H1 (cell line): ENCODE data around the gene FLRT1. TPM values are rescaled to one million over a fixed set of nuclear protein-coding genes. Genes with fewer than 3 reads are reported as not detected.

ENCODE experiments used
- CTCF ChIA-PET: fragments of 300-600 bp; sonication (Branson Sonifier 250); formaldehyde crosslinking; loops from one replicate; lab custom pipeline; 2021; ENCODE audit not compliant: partially characterized antibody; lab: Charles Lee
- POLR2A ChIA-PET: fragments of 300-600 bp; sonication (Branson Sonifier 250); formaldehyde crosslinking; loops from one replicate; lab custom pipeline; 2021; ENCODE audit warnings: inconsistent platforms; ENCODE audit not compliant: partially characterized antibody; lab: Charles Lee
- DNase-seq, 2 experiments: peaks; one replicate each; pipeline versions ENCODE4 v3.0.0 to v3.0.0-alpha.2; 2010 to 2022; ENCODE audit warnings: low spot score in 2 of 2, low read depth in 1 of 2, mixed read lengths in 1 of 2
- FAIRE-seq: peaks from 2 replicates; lab custom pipeline; 2011; peaks lifted over from hg19 to GRCh38; lab: Jason Lieb, UNC
- H2AFZ ChIP-seq: 2 replicates; pipeline ENCODE4 v1.8.1; 2012; ENCODE audit warnings: low read length, inconsistent platforms
- H2AK5ac ChIP-seq: 2 replicates; pipeline ENCODE4 v1.6.1; 2013; ENCODE audit warnings: low read depth, low read length
- H2BK120ac ChIP-seq: replicated peaks from 2 replicates; pipeline ENCODE3; 2013; ENCODE audit warnings: low read depth, low read length, inconsistent platforms
- H2BK12ac ChIP-seq: 2 replicates; pipeline ENCODE4 v1.6.1; 2013; ENCODE audit warnings: low read depth, low read length
- H2BK15ac ChIP-seq: 2 replicates; pipeline ENCODE4 v1.6.1; 2013; ENCODE audit warnings: low read length
- H2BK20ac ChIP-seq: 2 replicates; pipeline ENCODE4 v1.6.1; 2013; ENCODE audit warnings: low read length
- H2BK5ac ChIP-seq: 2 replicates; pipeline ENCODE4 v1.6.1; 2013; ENCODE audit warnings: low read depth, low read length
- H3K14ac ChIP-seq: 2 replicates; pipeline ENCODE4 v1.6.1; 2013; ENCODE audit warnings: inconsistent platforms; ENCODE audit not compliant: insufficient read length
- H3K18ac ChIP-seq: 2 replicates; pipeline ENCODE4 v1.6.1; 2013; ENCODE audit warnings: low read length; ENCODE audit errors: extremely low read depth
- H3K23ac ChIP-seq: 2 replicates; pipeline ENCODE4 v1.6.1; 2013; ENCODE audit warnings: inconsistent platforms; ENCODE audit not compliant: insufficient read length
- H3K23me2 ChIP-seq: 2 replicates; pipeline ENCODE4 v1.6.1; 2013; ENCODE audit warnings: low read depth, low read length
- H3K27ac ChIP-seq: 2 replicates; pipeline ENCODE4 v1.6.1; 2011; ENCODE audit warnings: low read depth, low read length, inconsistent platforms
- H3K27me3 ChIP-seq, 4 experiments: replicated peaks in 1 of 4; 1 replicate in 1 of 4; 2 replicates in 3 of 4; pipeline versions ENCODE4 v1.6.1 to v1.8.1; 2011 to 2013; ENCODE audit warnings: low read length in 3 of 4, mild to moderate bottlenecking in 3 of 4, inconsistent platforms in 2 of 4, mixed read lengths in 2 of 4, moderate library complexity in 1 of 4; ENCODE audit not compliant: control insufficient read depth in 3 of 4, insufficient read depth in 3 of 4; ENCODE audit errors: extremely low read depth in 1 of 4
- H3K36me3 ChIP-seq, 4 experiments: 2 replicates each; pipeline versions ENCODE4 v1.6.1 to v1.8.1; 2011 to 2013; ENCODE audit warnings: mild to moderate bottlenecking in 4 of 4, low read length in 3 of 4, moderate library complexity in 2 of 4, control low read depth in 1 of 4, inconsistent platforms in 1 of 4; ENCODE audit not compliant: insufficient read depth in 4 of 4, control insufficient read depth in 2 of 4
- H3K4ac ChIP-seq: replicated peaks from 2 replicates; pipeline ENCODE3; 2013; ENCODE audit warnings: low read length, low read depth, mixed read lengths, inconsistent platforms; ENCODE audit not compliant: insufficient read length
- H3K4me1 ChIP-seq, 4 experiments: replicated peaks in 1 of 4; 1 replicate in 1 of 4; 2 replicates in 3 of 4; pipeline versions ENCODE4 v1.6.1 to v1.8.1; 2011 to 2013; ENCODE audit warnings: low read length in 3 of 4, inconsistent platforms in 2 of 4, mixed read lengths in 1 of 4; ENCODE audit not compliant: insufficient read depth in 4 of 4, control insufficient read depth in 3 of 4
- H3K4me2 ChIP-seq, 2 experiments: 2 replicates each; pipeline versions ENCODE4 v1.6.1 to v1.8.1; 2011 to 2013; ENCODE audit warnings: low read depth in 2 of 2, low read length in 2 of 2, control low read depth in 1 of 2, inconsistent platforms in 1 of 2, mild to moderate bottlenecking in 1 of 2; ENCODE audit not compliant: insufficient read depth in 1 of 2
- H3K4me3 ChIP-seq, 4 experiments: fragments of 200-600, 300-600 bp in 1 of 4; sonication (generic), shearing (Covaris generic), sonication (Bioruptor Twin) in 1 of 4; 2 replicates each; pipeline versions ENCODE4 v1.5.1 to v1.8.1; 2011 to 2016; ENCODE audit warnings: low read length in 4 of 4, low read depth in 3 of 4, control low read depth in 2 of 4, inconsistent platforms in 2 of 4, mild to moderate bottlenecking in 2 of 4, mixed read lengths in 1 of 4, moderate library complexity in 1 of 4; ENCODE audit not compliant: insufficient read depth in 2 of 4; ENCODE audit errors: extremely low read depth in 1 of 4
- H3K56ac ChIP-seq: replicated peaks from 2 replicates; pipeline ENCODE3; 2013; ENCODE audit warnings: low read depth, mild to moderate bottlenecking, mixed read lengths, low read length, inconsistent platforms; ENCODE audit not compliant: insufficient read length
- H3K79me1 ChIP-seq: 2 replicates; pipeline ENCODE4 v1.6.1; 2013; ENCODE audit warnings: low read depth, low read length, control low read depth
- H3K79me2 ChIP-seq, 2 experiments: 2 replicates each; pipeline versions ENCODE4 v1.6.1 to v1.8.1; 2012 to 2013; ENCODE audit warnings: low read length in 2 of 2, mild to moderate bottlenecking in 2 of 2, inconsistent platforms in 1 of 2; ENCODE audit not compliant: insufficient read depth in 2 of 2, control insufficient read depth in 1 of 2
- H3K9ac ChIP-seq, 4 experiments: replicated peaks in 1 of 4; 1 replicate in 1 of 4; 2 replicates in 3 of 4; pipeline versions ENCODE4 v1.6.1 to v1.8.1; 2011 to 2013; ENCODE audit warnings: low read depth in 3 of 4, low read length in 3 of 4, control low read depth in 2 of 4, mild to moderate bottlenecking in 2 of 4, moderate library complexity in 2 of 4, inconsistent platforms in 1 of 4; ENCODE audit errors: extremely low read depth in 1 of 4
- H3K9me3 ChIP-seq, 2 experiments: 2 replicates each; pipeline versions ENCODE4 v1.6.1 to v1.8.1; 2012 to 2013; ENCODE audit warnings: mild to moderate bottlenecking in 2 of 2, moderate library complexity in 2 of 2, control low read depth in 1 of 2, inconsistent platforms in 1 of 2, low read depth in 1 of 2, low read length in 1 of 2, mixed read lengths in 1 of 2; ENCODE audit not compliant: insufficient read depth in 2 of 2
- H4K20me1 ChIP-seq, 2 experiments: replicated peaks in 1 of 2; 2 replicates each; pipeline versions ENCODE3 to v1.8.1; 2011 to 2013; ENCODE audit warnings: inconsistent platforms in 2 of 2, low read length in 2 of 2, mild to moderate bottlenecking in 1 of 2; ENCODE audit not compliant: insufficient read depth in 2 of 2, control insufficient read depth in 1 of 2
- H4K5ac ChIP-seq: 2 replicates; pipeline ENCODE4 v1.6.1; 2013; ENCODE audit warnings: low read length, low read depth, mixed read lengths, inconsistent platforms; ENCODE audit not compliant: insufficient read length
- H4K8ac ChIP-seq: 2 replicates; pipeline ENCODE4 v1.8.0; 2013; ENCODE audit warnings: mild to moderate bottlenecking, moderate library complexity, low read length, inconsistent platforms; ENCODE audit not compliant: insufficient read depth; ENCODE audit errors: extremely low read depth
- H4K91ac ChIP-seq: replicated peaks from 2 replicates; pipeline ENCODE3; 2013; ENCODE audit warnings: low read length, mixed read lengths, inconsistent platforms; ENCODE audit not compliant: insufficient read length
- ATF3 ChIP-seq: IDR thresholded peaks from 2 replicates; pipeline ENCODE4 v1.6.1; 2011; ENCODE audit warnings: low read depth, mild to moderate bottlenecking, low read length; ENCODE audit not compliant: insufficient read depth
- BACH1 ChIP-seq: IDR thresholded peaks from 2 replicates; pipeline ENCODE4 v1.6.1; 2012; ENCODE audit warnings: low read length, improper control_type of control experiment
- BCL11A ChIP-seq, 2 experiments: IDR thresholded peaks; one replicate each; pipeline ENCODE4 v1.6.1; 2011; ENCODE audit warnings: low read depth in 2 of 2, low read length in 2 of 2, mild to moderate bottlenecking in 2 of 2
- BRCA1 ChIP-seq: IDR thresholded peaks from 2 replicates; pipeline ENCODE4 v1.6.1; 2012; ENCODE audit warnings: low read depth, low read length, improper control_type of control experiment
- PHF8 ChIP-seq: fragments of 200-600 bp; sonication (generic); conservative IDR thresholded peaks from 2 replicates; pipeline ENCODE4 v1.7.1; 2012; ENCODE audit warnings: low read depth, mild to moderate bottlenecking, inconsistent platforms, low read length, moderate library complexity
- POLR2AphosphoS5 ChIP-seq: IDR thresholded peaks from 2 replicates; pipeline ENCODE4 v1.6.1; 2011; ENCODE audit warnings: low read depth, low read length
- RNF2 ChIP-seq: fragments of 200-900, 300-1000 bp; sonication (generic); IDR thresholded peaks from 2 replicates; pipeline ENCODE4 v1.7.1; 2016; ENCODE audit warnings: borderline replicate concordance, low read depth, mild to moderate bottlenecking, antibody characterized with exemption, low read length; ENCODE audit not compliant: poor library complexity, severe bottlenecking; ENCODE audit errors: missing control alignments
- SAP30 ChIP-seq: fragments of 300-600 bp; sonication (generic); IDR thresholded peaks from 2 replicates; pipeline ENCODE4 v1.7.1; 2012; ENCODE audit warnings: low read length, moderate library complexity, mild to moderate bottlenecking, inconsistent platforms; ENCODE audit not compliant: insufficient read depth, insufficient replicate concordance
- SIX5 ChIP-seq: IDR thresholded peaks from 2 replicates; pipeline ENCODE4 v1.6.1; 2011; ENCODE audit warnings: mild to moderate bottlenecking, low read depth, low read length
- SUZ12 ChIP-seq: fragments of 200-600 bp; sonication (generic); IDR thresholded peaks from 2 replicates; pipeline ENCODE4 v1.6.1; 2012; ENCODE audit warnings: mild to moderate bottlenecking, inconsistent platforms, low read length, moderate library complexity, mixed read lengths
- USF2 ChIP-seq: IDR thresholded peaks from 2 replicates; pipeline ENCODE4 v1.6.1; 2011; ENCODE audit warnings: low read length, improper control_type of control experiment
- ZNF274 ChIP-seq: IDR thresholded peaks from 2 replicates; pipeline ENCODE4 v1.7.0; 2012; ENCODE audit warnings: low read length, borderline replicate concordance; ENCODE audit errors: extremely low read depth
- WGBS, 2 experiments: shearing (Covaris generic) in 1 of 2; methylation state at CpG; one replicate each; pipeline versions ENCODE4 v1.1.6 to v1.1.7; 2013 to 2015; ENCODE audit warnings: low lambda C conversion rate in 2 of 2, mixed read lengths in 2 of 2, inconsistent platforms in 1 of 2, low coverage in 1 of 2, missing lambda C conversion rate in 1 of 2; ENCODE audit not compliant: insufficient replicate concordance in 2 of 2, insufficient coverage in 1 of 2, insufficient read length in 1 of 2; ENCODE audit errors: extremely low coverage in 1 of 2, missing lambda C conversion rate in 1 of 2; 5-methylcytosine and 5-hydroxymethylcytosine counted together
- polyA plus RNA-seq, 7 experiments: library from polyadenylated mRNA; depleted of rRNA in 3 of 7; stranded (reverse) in 5 of 7; unstranded in 2 of 7; fragments of >200 nt in 5 of 7; fragments of 200-250 nt in 2 of 7; gene quantifications; 1 replicate in 5 of 7; 2 replicates in 1 of 7; 4 replicates in 1 of 7; pipeline versions ENCODE4 v1.2.1 to v1.2.3, GENCODE V29; 2011 to 2013; ENCODE audit warnings: missing spikeins in 2 of 7, mixed read lengths in 2 of 7
- total RNA-seq: library from RNA; stranded (reverse); fragmentation: NEBNext Ultra II Directional; extraction: Animal tissue kit (Norgen Biotek cat#: 25700); gene quantifications from 2 replicates; pipeline ENCODE4 v1.2.1, GENCODE V29; 2021

Gene FLRT1
- total and polyA plus RNA-seq, 2 of the 8 experiments (the other 6 are each of a cell fraction or from before 2014, with no cell fraction given), result 0.14 to 0.28 TPM

GRCh38 chr11:64065712-64066111 is 30.0 kb downstream of the FLRT1 start:
- Histone ChIP-seq H3K4me1 (peaks cover 0 to 13% (median 6%) of the 10 kb centered on the region in 4 experiments; a peak in 6 of 7 replicates), H3K27me3 (peaks cover 6 to 63% (median 51%) of the 10 kb centered on the region in 4 experiments), H3K79me1 (0 out of 2 replicates have a peak, but pooled peaks cover 2% of the 10 kb centered on the region), H2BK15ac (no peak overlapping the region), H3K79me2 (no peaks in the 10 kb centered on the region), H3K56ac (no peak overlapping the region), H2AK5ac (no peak overlapping the region), H4K8ac (no peak overlapping the region), H3K4ac (no peak overlapping the region), H3K14ac (no peak overlapping the region), H3K36me3 (no peaks in the 10 kb centered on the region), H3K9ac (no peak overlapping the region), H2BK5ac (no peak overlapping the region), H2AFZ (no peak overlapping the region), H3K18ac (no peak overlapping the region), H3K4me3 (no peak overlapping the region), H4K5ac (no peak overlapping the region), H2BK120ac (no peak overlapping the region), H4K91ac (no peak overlapping the region), H3K23ac (no peak overlapping the region), H2BK12ac (no peak overlapping the region), H3K27ac (no peak overlapping the region), H4K20me1 (peaks cover 6 to 23% of the 10 kb centered on the region in 2 experiments), H3K9me3 (no peaks in the 10 kb centered on the region), H3K4me2 (no peak overlapping the region), H3K23me2 (peaks cover 4% of the 10 kb centered on the region), H2BK20ac (no peak overlapping the region)
- WGBS, 2 experiments, result 94% methylated on average over 6 of the region's 10 CpGs; no CpG with 5 or more reads in 1 of the 2 experiments
- no peak for FAIRE-seq
- ChIA-PET CTCF (interaction anchor here (0.7 to 1.4 kb wide), 6 partner anchors 13 to 87 kb away, joined by 3 to 6 read pairs (median 3); no protein-coding TSS in a partner anchor), POLR2A (no interaction called here)
- no peak for DNase-seq
- TF ChIP-seq BCL11A (IDR thresholded peaks at IDR 0.05; ENCODE audit: low read depth in 2 of 2, low read length in 2 of 2) (no peak), POLR2AphosphoS5 (no peak), SIX5 (no peak), BRCA1 (no peak), PHF8 (no peak), SAP30 (no peak), USF2 (no peak), SUZ12 (no peak), BACH1 (no peak), RNF2 (no peak), ZNF274 (no peak), ATF3 (no peak)
